HG03066 (cell line): ENCODE data around the gene ARF1.

Experiments used
- ATAC-seq: cut with Tn5 transposase; IDR thresholded peaks from one replicate; pipeline ENCODE4 v1.9.1; 2021; ENCODE audit warnings: low read depth; ENCODE audit not compliant: unreplicated experiment

The ARF1 gene

DNA sequence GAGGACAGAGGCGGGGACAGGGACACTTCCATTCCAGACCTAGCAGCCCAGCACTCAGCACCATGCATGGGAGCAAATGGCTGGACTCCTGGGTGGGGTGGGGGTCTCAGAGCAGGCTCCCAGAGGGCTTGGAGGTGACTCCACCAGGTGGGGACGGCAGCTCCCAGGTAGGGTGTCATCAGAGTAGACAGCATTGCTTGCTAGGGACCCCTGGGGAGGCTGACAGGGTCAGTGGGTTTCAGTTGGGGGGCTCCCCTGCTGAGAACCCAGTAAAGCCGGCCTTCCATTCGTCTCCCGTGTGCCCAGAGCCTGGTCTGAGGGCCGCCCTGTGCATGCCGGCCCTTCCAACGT, 62.5 kb downstream of the ARF1 start:
- no peak for ATAC-seq

DNA sequence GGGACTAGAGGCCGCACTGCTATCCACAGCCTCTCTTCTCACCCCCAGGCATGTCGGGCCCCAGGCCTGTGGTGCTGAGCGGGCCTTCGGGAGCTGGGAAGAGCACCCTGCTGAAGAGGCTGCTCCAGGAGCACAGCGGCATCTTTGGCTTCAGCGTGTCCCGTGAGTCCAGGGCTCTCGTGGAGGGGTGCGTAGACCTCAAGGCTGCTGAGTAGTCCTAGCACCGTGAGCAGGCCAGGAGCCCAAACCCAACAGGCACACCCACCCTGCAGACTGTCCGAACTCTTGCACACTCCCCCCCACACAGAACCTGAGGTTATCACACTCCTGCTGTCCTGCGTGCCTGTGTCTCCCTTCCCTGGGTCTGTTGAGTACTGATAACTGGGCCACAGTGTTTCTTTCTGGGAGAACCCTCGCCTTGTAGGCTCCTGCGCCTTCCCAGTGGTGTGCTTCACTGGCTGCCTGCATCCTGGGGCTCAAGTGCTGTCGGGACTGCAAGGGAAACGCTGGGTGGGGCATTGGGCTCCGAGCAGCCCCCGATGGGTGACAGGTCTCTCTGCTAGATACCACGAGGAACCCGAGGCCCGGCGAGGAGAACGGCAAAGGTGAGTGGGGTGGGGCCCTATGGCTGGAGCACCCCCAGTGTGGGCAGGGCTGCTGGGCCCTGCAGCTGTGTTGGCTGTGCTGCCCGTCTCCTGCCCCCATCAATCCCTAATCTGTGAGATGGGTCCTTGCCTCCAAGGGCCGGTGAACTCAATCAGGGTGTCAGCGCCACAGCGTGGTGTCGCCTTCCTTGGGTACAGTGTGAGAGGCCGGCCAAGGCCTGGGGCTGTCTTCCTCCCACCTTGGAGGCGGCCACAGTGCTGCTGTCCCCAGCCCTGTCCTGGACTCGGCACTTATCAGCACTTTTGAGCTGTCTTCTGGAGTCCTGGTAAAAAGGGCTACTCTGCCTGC, 63.2 kb downstream of the ARF1 start:
- ATAC-seq, result no peak

DNA sequence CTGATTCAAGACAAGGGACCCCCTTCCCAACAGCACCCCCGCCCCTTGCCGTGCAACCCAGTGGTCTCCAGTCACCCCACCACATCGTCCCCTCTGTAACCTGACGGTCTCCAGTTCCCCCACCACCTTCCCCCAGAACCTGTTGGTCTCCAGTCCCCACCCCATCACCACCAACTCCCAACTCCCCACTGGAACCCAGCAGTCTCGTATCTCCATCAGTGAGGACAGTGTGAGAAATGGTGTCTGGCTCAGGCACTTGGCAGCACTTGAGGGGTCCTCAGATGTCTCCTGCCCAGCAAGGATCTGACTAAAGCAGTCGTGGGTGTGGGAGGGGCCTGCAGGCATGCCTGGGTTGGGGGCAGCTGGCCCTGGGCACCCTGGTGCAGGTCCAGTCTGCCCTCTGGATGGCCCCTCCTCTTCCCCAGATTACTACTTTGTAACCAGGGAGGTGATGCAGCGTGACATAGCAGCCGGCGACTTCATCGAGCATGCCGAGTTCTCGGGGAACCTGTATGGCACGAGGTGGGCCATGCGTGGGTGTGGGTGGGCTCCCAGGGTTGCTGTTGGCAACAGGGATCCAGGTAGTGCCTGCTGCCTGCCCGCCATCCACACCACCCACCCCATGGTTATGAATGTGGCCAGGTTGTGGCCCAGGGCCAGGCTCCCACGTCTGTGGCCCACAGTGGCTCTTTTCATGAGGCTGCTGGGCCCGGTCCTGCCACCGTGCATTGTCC, 64.1 kb downstream of the ARF1 start:
- ATAC-seq, result no peak

DNA sequence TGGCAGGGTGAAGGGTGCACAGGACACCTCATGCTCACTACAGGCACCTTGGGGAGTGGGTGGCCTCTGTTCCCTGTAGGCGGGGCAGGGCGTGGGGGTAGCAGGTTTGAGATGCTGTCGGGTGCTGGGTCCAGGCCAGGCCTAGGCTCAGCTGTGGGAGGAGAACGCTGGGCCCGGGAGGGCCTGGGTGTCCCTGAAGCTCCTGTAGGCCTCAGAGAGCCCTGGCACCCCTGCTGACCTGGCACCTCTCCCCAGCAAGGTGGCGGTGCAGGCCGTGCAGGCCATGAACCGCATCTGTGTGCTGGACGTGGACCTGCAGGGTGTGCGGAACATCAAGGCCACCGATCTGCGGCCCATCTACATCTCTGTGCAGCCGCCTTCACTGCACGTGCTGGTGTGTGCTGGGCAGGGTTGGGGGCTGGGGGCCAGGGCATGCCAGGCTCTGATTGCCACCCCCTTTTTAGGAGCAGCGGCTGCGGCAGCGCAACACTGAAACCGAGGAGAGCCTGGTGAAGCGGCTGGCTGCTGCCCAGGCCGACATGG, 64.7 kb downstream of the ARF1 start:
- ATAC-seq, result no peak

DNA sequence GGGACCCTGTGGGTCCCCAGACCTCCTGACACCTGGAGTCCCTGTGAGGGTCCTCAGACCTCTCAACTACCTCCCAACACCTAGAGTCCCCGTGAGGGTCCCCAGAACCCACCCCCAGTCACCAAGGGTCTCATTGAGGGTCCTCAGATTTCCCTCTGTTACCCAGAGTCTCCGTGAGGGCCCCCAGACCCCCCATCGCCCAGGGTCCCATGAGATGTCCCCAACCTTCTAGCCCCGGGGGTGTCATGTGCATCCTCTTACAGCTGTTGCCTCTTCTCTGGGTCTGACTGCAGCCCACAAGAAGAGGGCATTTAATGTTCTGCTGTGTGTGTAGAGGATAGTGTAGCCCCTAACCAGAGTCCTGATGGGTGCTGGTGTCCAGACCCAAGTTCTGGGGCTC, 65.3 kb downstream of the ARF1 start:
- ATAC-seq, result no peak

DNA sequence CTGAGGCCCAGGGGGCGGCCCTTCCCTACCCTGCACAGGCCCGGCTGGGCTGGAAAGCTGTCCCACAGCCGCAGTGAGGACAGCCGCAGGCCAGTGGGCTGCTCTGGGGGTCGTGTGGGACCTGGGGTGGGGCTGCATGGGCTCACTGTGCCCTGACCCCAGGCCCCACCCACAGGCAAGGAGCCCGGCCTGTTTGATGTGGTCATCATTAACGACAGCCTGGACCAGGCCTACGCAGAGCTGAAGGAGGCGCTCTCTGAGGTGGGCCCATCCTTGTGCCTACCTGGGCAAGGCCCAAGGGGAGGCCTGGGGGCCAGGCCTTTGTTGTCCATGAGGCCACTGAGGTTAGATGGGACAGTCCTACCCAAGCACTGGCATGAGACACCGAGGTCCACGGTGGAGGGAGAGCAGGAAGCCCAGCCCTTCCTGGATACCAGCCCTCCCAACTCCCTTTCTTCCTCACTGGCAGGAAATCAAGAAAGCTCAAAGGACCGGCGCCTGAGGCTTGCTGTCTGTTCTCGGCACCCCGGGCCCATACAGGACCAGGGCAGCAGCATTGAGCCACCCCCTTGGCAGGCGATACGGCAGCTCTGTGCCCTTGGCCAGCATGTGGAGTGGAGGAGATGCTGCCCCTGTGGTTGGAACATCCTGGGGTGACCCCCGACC, 65.8 kb downstream of the ARF1 start:
- no peak for ATAC-seq
